OCI-LY1 (cell line): Measurements from ENCODE around the gene LDLRAD3.

Experiments used
- H2AFZ ChIP-seq: fragments of 200-600 bp; sonication (generic), shearing (Covaris generic); 2 replicates; pipeline ENCODE4 v1.6.0; 2014; ENCODE audit warnings: antibody characterized with exemption, mild to moderate bottlenecking, low read length
- H3F3A ChIP-seq: fragments of 200-600 bp; sonication (generic), shearing (Covaris generic); 2 replicates; pipeline ENCODE4 v1.6.0; 2014; ENCODE audit warnings: mild to moderate bottlenecking, antibody characterized with exemption, low read length, moderate library complexity; ENCODE audit not compliant: insufficient read depth
- H3K27ac ChIP-seq: fragments of 200-600 bp; sonication (generic); 2 replicates; pipeline ENCODE4 v1.5.1; 2014; ENCODE audit warnings: low read length, mixed run types, mild to moderate bottlenecking, low read depth; ENCODE audit not compliant: poor library complexity, severe bottlenecking
- H3K27me3 ChIP-seq: fragments of 200-600 bp; sonication (generic); 2 replicates; pipeline ENCODE4 v1.6.0; 2014; ENCODE audit warnings: antibody characterized with exemption, mild to moderate bottlenecking, low read length, moderate library complexity; ENCODE audit not compliant: insufficient read depth
- H3K36me3 ChIP-seq: fragments of 200-600 bp; sonication (generic); 2 replicates; pipeline ENCODE4 v1.6.1; 2014; ENCODE audit warnings: mild to moderate bottlenecking, antibody characterized with exemption, low read length, moderate library complexity, mixed read lengths; ENCODE audit not compliant: insufficient read depth
- H3K4me1 ChIP-seq: fragments of 200-600 bp; sonication (generic); 2 replicates; pipeline ENCODE4 v1.5.1; 2014; ENCODE audit warnings: mild to moderate bottlenecking, low read length, moderate library complexity; ENCODE audit not compliant: insufficient read depth, severe bottlenecking
- H3K4me2 ChIP-seq: fragments of 200-600 bp; sonication (generic), shearing (Covaris generic); 2 replicates; pipeline ENCODE4 v1.6.1; 2014; ENCODE audit warnings: low read length
- H3K4me3 ChIP-seq: fragments of 200-600 bp; sonication (generic); 2 replicates; pipeline ENCODE4 v1.5.1; 2014; ENCODE audit warnings: low read length, low read depth, mild to moderate bottlenecking, mixed read lengths; ENCODE audit not compliant: poor library complexity, severe bottlenecking
- H3K79me2 ChIP-seq: fragments of 200-600 bp; shearing (Covaris generic); 2 replicates; pipeline ENCODE4 v1.6.1; 2016; ENCODE audit warnings: mixed run types, low read length, mixed read lengths; ENCODE audit not compliant: insufficient read depth
- H3K9ac ChIP-seq: fragments of 200-600 bp; sonication (generic), shearing (Covaris generic); 2 replicates; pipeline ENCODE4 v1.6.1; 2014; ENCODE audit warnings: mild to moderate bottlenecking, low read length, mixed read lengths
- H3K9me2 ChIP-seq: fragments of 200-600 bp; sonication (generic), shearing (Covaris generic); 2 replicates; pipeline ENCODE4 v1.6.1; 2014; ENCODE audit warnings: low read depth, mild to moderate bottlenecking, low read length, mixed read lengths
- H3K9me3 ChIP-seq: fragments of 200-600 bp; shearing (Covaris generic); 2 replicates; pipeline ENCODE4 v1.6.1; 2014; ENCODE audit warnings: low read length, mixed read lengths
- H4K20me1 ChIP-seq: fragments of 200-600 bp; sonication (generic), shearing (Covaris generic); 2 replicates; pipeline ENCODE4 v1.6.0; 2016; ENCODE audit warnings: mild to moderate bottlenecking, low read length; ENCODE audit not compliant: insufficient read depth
- CTCF ChIP-seq: fragments of 200-600 bp; sonication (generic), shearing (Covaris generic); IDR thresholded peaks from 2 replicates; pipeline ENCODE4 v1.5.1; 2017; ENCODE audit warnings: mild to moderate bottlenecking, antibody characterized with exemption, low read length, moderate library complexity, mixed read lengths
- EZH2 ChIP-seq: fragments of 200-600 bp; sonication (generic), shearing (Covaris generic); IDR thresholded peaks from 2 replicates; pipeline ENCODE4 v1.8.0; 2017; ENCODE audit warnings: borderline replicate concordance, mixed run types, mild to moderate bottlenecking, antibody characterized with exemption, low read length, moderate library complexity, mixed read lengths

LDLRAD3 gene

DNA sequence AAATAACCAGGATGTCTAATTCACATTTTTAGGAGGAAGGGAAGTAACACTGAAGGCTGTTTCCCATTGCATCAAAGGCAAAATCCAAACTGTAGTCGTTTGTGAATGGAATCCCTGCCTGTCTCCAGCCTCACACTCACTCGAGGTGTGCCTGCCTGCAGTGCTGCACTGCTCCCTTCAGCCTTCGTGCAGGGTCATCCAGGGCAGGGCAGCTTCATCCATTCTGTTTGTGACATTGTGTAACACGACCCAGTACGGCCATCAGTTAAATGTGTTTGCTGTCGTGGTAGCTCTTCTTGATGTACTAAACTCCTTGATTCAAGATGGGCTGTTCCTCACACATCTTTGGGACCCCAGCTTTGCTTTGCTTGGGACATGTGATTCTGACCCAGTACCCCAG lies 34.3 kb downstream of the LDLRAD3 start:
- H3K4me2 ChIP-seq, result no peak overlapping the region
- no peaks in the 10 kb centered on the region for H3K27me3 ChIP-seq
- H3F3A ChIP-seq, result no peaks in the 10 kb centered on the region
- H3K4me1 ChIP-seq, result no peaks in the 10 kb centered on the region
- no peaks in the 10 kb centered on the region for H3K79me2 ChIP-seq
- no peak overlapping the region for H3K9ac ChIP-seq
- TF ChIP-seq EZH2, result no peak
- TF ChIP-seq CTCF, result no peak
- no peaks in the 10 kb centered on the region for H3K9me3 ChIP-seq
- no peak overlapping the region for H2AFZ ChIP-seq
- H3K9me2 ChIP-seq, result no peaks in the 10 kb centered on the region
- H3K36me3 ChIP-seq, result no peaks in the 10 kb centered on the region
- H4K20me1 ChIP-seq, result no peaks in the 10 kb centered on the region
- H3K27ac ChIP-seq, result no peak overlapping the region
- H3K4me3 ChIP-seq, result no peak overlapping the region

DNA sequence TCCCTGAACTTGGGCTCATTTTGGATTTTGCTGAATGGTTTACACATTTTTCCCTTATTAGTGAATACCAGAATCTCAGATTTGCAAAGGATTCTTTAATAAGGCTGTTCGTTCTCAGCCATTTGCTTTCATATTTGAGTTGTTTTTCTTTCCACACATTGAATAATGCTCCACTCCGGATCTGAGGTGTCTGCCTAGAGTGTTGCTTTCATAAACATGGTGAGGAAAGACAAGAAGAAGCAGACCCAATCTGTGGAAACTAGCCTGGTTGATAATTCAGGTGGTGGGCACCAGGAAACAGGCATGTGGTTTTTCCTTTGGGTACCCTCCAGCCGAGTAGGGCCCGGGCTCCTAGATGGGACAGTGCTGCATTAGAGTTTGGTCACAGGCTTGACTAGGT lies 35.0 kb downstream of the LDLRAD3 start:
- no peaks in the 10 kb centered on the region for H3K9me3 ChIP-seq
- no peaks in the 10 kb centered on the region for H3K9me2 ChIP-seq
- TF ChIP-seq CTCF, result no peak
- no peak for TF ChIP-seq EZH2
- no peaks in the 10 kb centered on the region for H3K36me3 ChIP-seq
- no peak overlapping the region for H3K4me3 ChIP-seq
- no peak overlapping the region for H3K4me2 ChIP-seq
- no peak overlapping the region for H3K9ac ChIP-seq
- no peaks in the 10 kb centered on the region for H3K27me3 ChIP-seq
- H3F3A ChIP-seq, result no peaks in the 10 kb centered on the region
- no peak overlapping the region for H3K27ac ChIP-seq
- H3K4me1 ChIP-seq, result no peaks in the 10 kb centered on the region
- H3K79me2 ChIP-seq, result no peaks in the 10 kb centered on the region
- no peaks in the 10 kb centered on the region for H4K20me1 ChIP-seq
- no peak overlapping the region for H2AFZ ChIP-seq

DNA sequence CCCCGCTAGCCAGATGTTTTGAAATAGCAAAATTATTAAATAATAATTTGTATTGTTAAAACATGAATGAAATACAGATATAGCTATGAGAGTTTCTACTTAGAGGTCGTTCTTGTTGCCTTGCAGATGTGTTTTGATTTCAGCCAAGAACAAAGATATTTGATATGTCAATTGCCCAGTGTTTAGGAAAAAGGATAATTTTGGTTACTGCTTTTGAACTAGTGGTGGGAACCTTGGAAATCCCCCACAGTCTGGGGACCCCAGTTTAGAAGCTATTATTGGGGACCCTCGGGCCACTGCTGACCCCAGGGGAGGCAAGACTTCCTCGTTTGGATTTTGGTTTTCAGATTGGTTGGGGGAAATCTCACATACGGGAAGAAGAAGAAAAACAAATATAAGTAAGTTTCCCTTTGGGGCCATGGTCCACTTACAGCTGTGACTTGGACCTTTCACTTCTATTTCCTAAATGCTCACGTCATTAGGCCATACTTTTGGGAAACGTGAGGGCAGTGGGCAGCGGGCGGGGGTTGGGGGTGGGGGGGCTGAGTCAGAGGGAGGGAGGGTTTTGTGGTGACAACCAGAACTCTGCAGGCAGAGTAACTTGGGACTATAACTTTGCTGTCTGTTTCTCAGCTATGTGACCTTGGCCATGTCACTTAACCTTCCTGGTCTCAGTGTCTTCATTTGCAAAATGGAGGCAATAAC lies 37.0 kb downstream of the LDLRAD3 start:
- no peaks in the 10 kb centered on the region for H3K79me2 ChIP-seq
- no peaks in the 10 kb centered on the region for H4K20me1 ChIP-seq
- no peak overlapping the region for H3K27ac ChIP-seq
- no peaks in the 10 kb centered on the region for H3F3A ChIP-seq
- TF ChIP-seq EZH2 (no peak), CTCF (no peak)
- no peaks in the 10 kb centered on the region for H3K36me3 ChIP-seq
- H3K4me1 ChIP-seq, result no peaks in the 10 kb centered on the region
- H3K9me3 ChIP-seq, result no peaks in the 10 kb centered on the region
- no peak overlapping the region for H3K4me2 ChIP-seq
- no peak overlapping the region for H3K4me3 ChIP-seq
- no peaks in the 10 kb centered on the region for H3K9me2 ChIP-seq
- no peaks in the 10 kb centered on the region; the same call in 1 of the 2 replicates for H3K27me3 ChIP-seq
- no peak overlapping the region for H3K9ac ChIP-seq
- H2AFZ ChIP-seq, result no peak overlapping the region
